GM20000 (cell line): ENCODE results near the gene SUSD6.
"Not testable (repeated sequence)": the region's sequence is repeated elsewhere in the genome, so short reads cannot be mapped to it uniquely, and the experiment has no call there.

Experiments used
- DNase-seq: peaks from one replicate; pipeline ENCODE4 v3.0.0; 2012; ENCODE audit warnings: low spot score
- TF ChIP-seq, protein P1 (sequence below): IDR thresholded peaks from 2 replicates; pipeline ENCODE4 v1.5.1; 2012; ENCODE audit warnings: mild to moderate bottlenecking, control low read depth; ENCODE audit errors: extremely low read depth, missing control alignments

SUSD6 gene

DNA sequence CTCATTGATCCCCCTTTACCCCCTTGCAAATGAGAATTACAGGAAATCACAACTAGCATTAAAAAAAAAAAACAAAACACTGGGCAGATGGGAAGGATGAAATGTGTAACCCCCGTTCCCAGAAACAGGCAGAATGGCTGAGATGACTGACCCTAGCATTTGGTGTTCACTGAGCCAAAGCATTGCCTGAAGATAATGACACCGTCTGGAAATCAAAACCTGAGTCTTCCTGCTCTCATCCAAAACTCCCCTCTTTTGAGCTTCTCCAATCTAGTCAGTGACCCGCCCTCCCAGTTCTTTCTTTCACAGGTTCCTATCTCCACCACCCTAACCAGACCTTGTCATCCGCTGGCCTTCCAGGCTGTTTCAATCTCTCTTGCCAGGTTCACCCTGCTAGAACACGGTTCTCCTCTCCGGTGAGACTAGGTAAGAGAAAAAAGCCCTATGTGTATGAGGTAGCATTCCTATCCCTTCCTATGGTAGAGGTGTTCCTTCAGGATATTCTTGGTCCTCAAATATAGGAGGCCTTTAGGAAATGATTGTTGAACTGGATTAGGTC is 21.3 kb downstream of the SUSD6 start:
- TF ChIP-seq, protein P1, sequence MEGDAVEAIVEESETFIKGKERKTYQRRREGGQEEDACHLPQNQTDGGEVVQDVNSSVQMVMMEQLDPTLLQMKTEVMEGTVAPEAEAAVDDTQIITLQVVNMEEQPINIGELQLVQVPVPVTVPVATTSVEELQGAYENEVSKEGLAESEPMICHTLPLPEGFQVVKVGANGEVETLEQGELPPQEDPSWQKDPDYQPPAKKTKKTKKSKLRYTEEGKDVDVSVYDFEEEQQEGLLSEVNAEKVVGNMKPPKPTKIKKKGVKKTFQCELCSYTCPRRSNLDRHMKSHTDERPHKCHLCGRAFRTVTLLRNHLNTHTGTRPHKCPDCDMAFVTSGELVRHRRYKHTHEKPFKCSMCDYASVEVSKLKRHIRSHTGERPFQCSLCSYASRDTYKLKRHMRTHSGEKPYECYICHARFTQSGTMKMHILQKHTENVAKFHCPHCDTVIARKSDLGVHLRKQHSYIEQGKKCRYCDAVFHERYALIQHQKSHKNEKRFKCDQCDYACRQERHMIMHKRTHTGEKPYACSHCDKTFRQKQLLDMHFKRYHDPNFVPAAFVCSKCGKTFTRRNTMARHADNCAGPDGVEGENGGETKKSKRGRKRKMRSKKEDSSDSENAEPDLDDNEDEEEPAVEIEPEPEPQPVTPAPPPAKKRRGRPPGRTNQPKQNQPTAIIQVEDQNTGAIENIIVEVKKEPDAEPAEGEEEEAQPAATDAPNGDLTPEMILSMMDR: no peak
- no peak for DNase-seq

DNA sequence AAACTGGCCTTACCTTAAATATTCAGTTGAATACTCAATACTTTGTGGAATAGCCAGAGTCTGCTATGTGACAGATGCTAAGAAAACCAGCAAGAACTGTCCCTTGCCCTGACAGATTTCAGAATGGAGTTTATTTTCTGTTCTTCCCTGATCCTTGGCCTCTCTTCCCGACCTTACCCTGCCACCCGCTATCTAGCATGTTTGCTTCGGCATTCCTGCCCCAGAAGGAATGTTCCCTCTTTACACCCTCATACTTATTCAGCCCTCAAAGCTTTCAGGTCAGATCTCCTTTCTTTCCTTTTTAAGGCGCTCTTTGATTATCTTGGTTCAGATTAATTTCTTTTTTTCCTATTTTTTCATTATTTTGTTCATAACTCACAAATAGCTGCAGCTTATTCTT is 21.8 kb downstream of the SUSD6 start:
- TF ChIP-seq, protein P1: no peak
- DNase-seq: no peak

DNA sequence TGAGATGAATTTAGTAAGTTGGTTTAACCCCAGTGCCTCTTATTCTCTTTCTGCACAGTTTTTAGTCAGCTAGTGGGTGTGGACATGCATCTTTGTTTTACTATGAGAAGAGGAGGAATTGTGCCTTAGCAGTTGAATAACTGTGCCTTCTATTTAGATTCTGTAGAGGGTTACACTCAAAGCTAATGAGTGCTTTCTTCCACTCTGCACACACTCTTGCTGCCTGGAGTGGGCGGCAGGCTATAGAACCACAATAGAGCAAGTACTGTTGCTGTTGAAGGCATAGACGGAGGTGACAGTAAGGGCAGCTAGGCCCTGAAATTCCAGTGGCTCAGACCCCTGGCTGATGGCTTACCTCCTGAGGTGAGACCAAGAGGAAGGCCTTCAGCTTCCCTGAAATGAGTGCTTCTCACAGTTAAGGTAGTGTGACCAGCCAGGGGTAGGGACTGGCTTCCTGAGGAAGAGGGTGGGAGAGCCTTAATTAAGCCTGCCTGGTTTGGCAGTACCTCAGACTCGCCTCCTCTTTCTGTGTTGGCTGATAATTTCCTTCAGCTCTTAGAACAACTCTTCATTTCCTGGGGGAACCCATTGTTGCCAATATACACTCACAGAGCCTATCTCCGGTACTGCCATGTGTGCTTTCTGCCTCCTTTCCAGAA is 24.7 kb downstream of the SUSD6 start:
- DNase-seq: no peak
- TF ChIP-seq, protein P1: no peak

DNA sequence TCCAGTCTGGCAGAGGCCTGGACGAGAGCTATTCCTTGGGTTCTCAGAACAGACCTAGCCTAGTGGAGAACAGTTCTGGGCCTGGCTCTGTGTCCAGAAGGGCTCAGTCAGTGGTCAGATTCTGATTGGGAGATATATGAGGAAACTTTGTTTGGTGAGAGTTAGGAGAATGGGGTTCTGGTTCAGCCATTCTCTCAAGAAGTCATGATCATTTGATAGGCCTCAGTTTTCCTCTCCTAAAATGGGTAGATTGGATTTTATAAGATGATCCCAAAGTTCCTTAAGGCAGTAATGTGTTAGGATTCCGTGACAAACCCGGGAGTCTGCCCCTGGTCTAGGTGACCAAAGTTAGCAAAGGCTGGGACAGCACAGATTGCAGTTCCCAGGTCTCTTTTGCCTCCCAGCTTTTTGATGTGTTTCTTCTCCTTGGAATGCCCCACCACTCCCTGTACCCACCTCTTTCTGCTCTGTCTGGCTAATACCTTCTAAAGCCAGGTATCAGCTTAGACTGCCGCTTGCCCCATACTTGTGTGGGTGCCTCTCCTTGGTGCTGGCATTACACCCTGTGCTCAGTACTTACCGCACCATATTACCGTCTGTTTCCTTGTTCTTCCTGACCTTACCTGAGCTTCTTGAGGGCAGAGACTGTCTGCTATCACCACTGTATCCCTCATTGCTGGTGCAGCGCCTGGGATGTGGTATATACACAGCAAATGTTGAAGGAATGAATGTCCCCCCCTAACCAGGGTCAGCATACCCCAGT is 25.5 kb downstream of the SUSD6 start:
- DNase-seq: no peak

GRCh38 chr14:69637503-69638031 is 26.2 kb downstream of the SUSD6 start:
- TF ChIP-seq, protein P1: no peak
- no peak for DNase-seq

More for the DNA sequence above, 25.5 kb downstream of the SUSD6 start:
- TF ChIP-seq, protein P1: no peak

DNA sequence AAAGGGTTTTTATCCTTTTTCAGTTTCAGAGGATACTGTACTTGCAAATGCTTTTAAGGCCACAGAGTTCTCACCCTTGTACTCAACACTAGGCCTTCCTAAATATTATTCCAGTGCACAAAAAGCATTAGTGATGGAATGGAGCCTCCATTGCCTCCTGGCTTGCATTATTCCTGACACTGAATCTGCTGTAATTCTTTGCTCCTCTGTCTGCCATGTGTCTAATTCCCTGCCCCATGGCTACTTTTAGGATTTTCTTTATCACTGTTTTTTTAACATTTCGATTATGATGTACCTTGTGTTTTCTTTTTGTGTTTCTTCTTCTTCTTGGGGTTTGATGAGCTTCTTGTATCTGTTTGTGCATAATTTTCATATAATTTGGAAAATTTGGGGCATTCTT is 29.5 kb downstream of the SUSD6 start:
- TF ChIP-seq, protein P1: no peak
- no peak for DNase-seq

DNA sequence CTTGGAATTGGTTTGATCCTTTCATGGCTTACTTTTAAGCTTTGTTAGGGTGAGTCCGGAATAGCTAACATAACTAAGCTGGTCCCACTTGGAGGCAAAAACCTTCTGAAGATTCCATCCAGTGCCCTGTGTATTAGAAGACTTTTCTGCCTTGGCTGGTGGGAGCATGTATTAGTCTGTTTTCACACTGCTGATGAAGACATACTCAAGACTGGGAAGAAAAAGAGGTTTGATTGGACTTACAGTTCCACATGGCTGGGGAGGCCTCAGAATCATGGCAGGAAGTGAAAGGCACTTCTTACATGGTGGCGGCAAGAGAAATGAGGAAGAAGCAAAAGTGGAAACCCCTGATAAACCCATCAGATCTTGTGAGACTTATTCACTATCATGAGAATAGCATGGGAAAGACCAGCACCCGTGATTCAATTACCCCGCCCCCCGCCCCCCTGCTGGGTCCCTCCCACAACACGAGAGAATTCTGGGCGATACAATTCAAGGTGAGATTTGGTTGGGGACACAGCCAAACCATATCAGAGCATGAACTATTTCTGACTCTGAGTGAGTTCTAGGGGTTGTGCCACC is 30.9 kb downstream of the SUSD6 start:
- not testable (repeated sequence) for DNase-seq
